Ishikawa (cell line): Measurements from ENCODE around the gene RIMS4.

Experiments used
- CREB1 ChIP-seq: IDR thresholded peaks from 2 replicates; pipeline ENCODE4 v1.6.1; 2012; ENCODE audit warnings: low read depth
- EGR1 ChIP-seq: IDR thresholded peaks from 2 replicates; pipeline ENCODE4 v1.6.1; 2012
- EP300 ChIP-seq: IDR thresholded peaks from 2 replicates; pipeline ENCODE4 v1.6.1; 2012; ENCODE audit warnings: borderline replicate concordance
- RAD21 ChIP-seq: IDR thresholded peaks from 2 replicates; pipeline ENCODE4 v1.6.1; 2012; ENCODE audit warnings: low read depth
- TAF1 ChIP-seq: IDR thresholded peaks from 2 replicates; pipeline ENCODE4 v1.6.1; 2012; ENCODE audit warnings: low read depth, mild to moderate bottlenecking
- TCF12 ChIP-seq: IDR thresholded peaks from 2 replicates; pipeline ENCODE4 v1.6.1; 2012; ENCODE audit warnings: low read depth
- ZBTB7A ChIP-seq: IDR thresholded peaks from 2 replicates; pipeline ENCODE4 v1.6.1; 2012; ENCODE audit warnings: low read depth
- TF ChIP-seq, protein P1 (sequence below): IDR thresholded peaks from 2 replicates; pipeline ENCODE4 v1.6.1; 2012
- TF ChIP-seq, protein P2 (sequence below): IDR thresholded peaks from 2 replicates; pipeline ENCODE4 v1.6.1; 2012; ENCODE audit warnings: low read depth, mild to moderate bottlenecking

DNA sequence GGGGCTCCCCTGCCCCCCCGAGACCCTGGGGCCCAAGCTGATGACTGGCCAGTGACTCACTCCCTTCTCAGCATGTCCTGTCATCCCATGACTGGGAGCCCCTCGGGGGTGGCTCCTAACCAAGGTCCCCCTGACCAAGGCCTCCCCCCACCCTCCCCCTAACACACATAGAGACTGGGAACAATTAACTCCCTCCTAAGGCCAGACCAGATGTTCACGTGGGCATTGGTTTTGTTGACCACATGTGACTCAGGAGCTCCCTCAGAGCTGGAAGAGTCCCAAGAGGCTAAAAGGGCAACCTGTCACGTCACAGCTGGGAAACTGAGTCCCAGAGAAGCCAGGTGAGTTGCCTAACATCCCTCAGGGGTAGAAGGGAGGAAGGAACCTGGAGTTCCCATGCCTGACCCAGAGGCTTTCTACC, 105.8 kb downstream of the RIMS4 start:
- TF ChIP-seq, protein P1, sequence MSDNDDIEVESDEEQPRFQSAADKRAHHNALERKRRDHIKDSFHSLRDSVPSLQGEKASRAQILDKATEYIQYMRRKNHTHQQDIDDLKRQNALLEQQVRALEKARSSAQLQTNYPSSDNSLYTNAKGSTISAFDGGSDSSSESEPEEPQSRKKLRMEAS = no peak
- no peak for TF ChIP-seq EP300
- TF ChIP-seq ZBTB7A = no peak
- TF ChIP-seq, protein P2, sequence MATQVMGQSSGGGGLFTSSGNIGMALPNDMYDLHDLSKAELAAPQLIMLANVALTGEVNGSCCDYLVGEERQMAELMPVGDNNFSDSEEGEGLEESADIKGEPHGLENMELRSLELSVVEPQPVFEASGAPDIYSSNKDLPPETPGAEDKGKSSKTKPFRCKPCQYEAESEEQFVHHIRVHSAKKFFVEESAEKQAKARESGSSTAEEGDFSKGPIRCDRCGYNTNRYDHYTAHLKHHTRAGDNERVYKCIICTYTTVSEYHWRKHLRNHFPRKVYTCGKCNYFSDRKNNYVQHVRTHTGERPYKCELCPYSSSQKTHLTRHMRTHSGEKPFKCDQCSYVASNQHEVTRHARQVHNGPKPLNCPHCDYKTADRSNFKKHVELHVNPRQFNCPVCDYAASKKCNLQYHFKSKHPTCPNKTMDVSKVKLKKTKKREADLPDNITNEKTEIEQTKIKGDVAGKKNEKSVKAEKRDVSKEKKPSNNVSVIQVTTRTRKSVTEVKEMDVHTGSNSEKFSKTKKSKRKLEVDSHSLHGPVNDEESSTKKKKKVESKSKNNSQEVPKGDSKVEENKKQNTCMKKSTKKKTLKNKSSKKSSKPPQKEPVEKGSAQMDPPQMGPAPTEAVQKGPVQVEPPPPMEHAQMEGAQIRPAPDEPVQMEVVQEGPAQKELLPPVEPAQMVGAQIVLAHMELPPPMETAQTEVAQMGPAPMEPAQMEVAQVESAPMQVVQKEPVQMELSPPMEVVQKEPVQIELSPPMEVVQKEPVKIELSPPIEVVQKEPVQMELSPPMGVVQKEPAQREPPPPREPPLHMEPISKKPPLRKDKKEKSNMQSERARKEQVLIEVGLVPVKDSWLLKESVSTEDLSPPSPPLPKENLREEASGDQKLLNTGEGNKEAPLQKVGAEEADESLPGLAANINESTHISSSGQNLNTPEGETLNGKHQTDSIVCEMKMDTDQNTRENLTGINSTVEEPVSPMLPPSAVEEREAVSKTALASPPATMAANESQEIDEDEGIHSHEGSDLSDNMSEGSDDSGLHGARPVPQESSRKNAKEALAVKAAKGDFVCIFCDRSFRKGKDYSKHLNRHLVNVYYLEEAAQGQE = no peak
- TF ChIP-seq TCF12 = no peak
- no peak for TF ChIP-seq RAD21
- TF ChIP-seq CREB1 = no peak
- no peak for TF ChIP-seq TAF1
- no peak for TF ChIP-seq EGR1
